IMR-90 (cell line): Measurements from ENCODE around the gene CNTN4. TPM values are rescaled to one million over a fixed set of nuclear protein-coding genes. Genes with fewer than 3 reads are reported as not detected.

Experiments used
- ATAC-seq: fragments of 200-7000 bp; cut with Tn5 transposase; 2 replicates; pipeline ENCODE4 v1.9.1; 2020; ENCODE audit warnings: low read depth, mild to moderate bottlenecking, moderate library complexity
- BruUV-seq: library from RNA; stranded (reverse); fragments of 400-500 nt; replicated peaks from 2 replicates; lab custom pipeline; 2021; lab: Mats Ljungman, UMichigan
- CTCF ChIA-PET: fragments of 300-600 bp; formaldehyde crosslinking; extraction: SDS; loops from one replicate; lab custom pipeline; 2021; ENCODE audit warnings: antibody characterized with exemption; lab: Yijun Ruan, JAX
- POLR2A ChIA-PET: fragments of 300-600 bp; sonication (Branson Sonifier 250); formaldehyde crosslinking; loops from one replicate; lab custom pipeline; 2022; ENCODE audit warnings: antibody characterized with exemption; ENCODE audit not compliant: unreplicated experiment; lab: Charles Lee
- DNase-seq: peaks from one replicate; pipeline ENCODE4 v3.0.0; 2013
- H2AFZ ChIP-seq: replicated peaks from 2 replicates; pipeline ENCODE3; 2013; ENCODE audit warnings: low read length, mild to moderate bottlenecking; ENCODE audit not compliant: poor library complexity
- H2AK5ac ChIP-seq: 2 replicates; pipeline ENCODE4 v1.6.1; 2013; ENCODE audit warnings: low read depth, low read length, inconsistent platforms
- H2AK9ac ChIP-seq: replicated peaks from 2 replicates; pipeline ENCODE3; 2013; ENCODE audit warnings: mild to moderate bottlenecking, low read depth, low read length, moderate library complexity; ENCODE audit not compliant: poor library complexity
- H2BK120ac ChIP-seq: 2 replicates; pipeline ENCODE4 v1.6.1; 2013; ENCODE audit warnings: low read depth, low read length, inconsistent platforms
- H2BK15ac ChIP-seq: 3 replicates; pipeline ENCODE4 v1.6.1; 2013; ENCODE audit warnings: low read depth, low read length, inconsistent platforms
- H2BK20ac ChIP-seq: 2 replicates; pipeline ENCODE4 v1.6.1; 2013; ENCODE audit warnings: low read depth, mild to moderate bottlenecking, inconsistent platforms, low read length, moderate library complexity
- H2BK5ac ChIP-seq: 2 replicates; pipeline ENCODE4 v1.6.1; 2013; ENCODE audit warnings: mild to moderate bottlenecking, low read depth, low read length, inconsistent platforms; ENCODE audit not compliant: poor library complexity, severe bottlenecking
- H3K14ac ChIP-seq: replicated peaks from 2 replicates; pipeline ENCODE4 v1.6.1; 2013; ENCODE audit warnings: low read depth, low read length, inconsistent platforms
- H3K18ac ChIP-seq: 2 replicates; pipeline ENCODE4 v1.6.1; 2013; ENCODE audit warnings: low read depth, low read length, control low read depth
- H3K23ac ChIP-seq: 2 replicates; pipeline ENCODE4 v1.6.1; 2013; ENCODE audit warnings: low read depth, low read length, inconsistent platforms
- H3K27ac ChIP-seq: 2 replicates; pipeline ENCODE4 v1.5.1; 2013; ENCODE audit warnings: mild to moderate bottlenecking, control low read depth, low read length; ENCODE audit not compliant: insufficient read depth
- H3K27me3 ChIP-seq: 2 replicates; pipeline ENCODE4 v1.6.1; 2013; ENCODE audit warnings: low read length; ENCODE audit not compliant: control insufficient read depth, insufficient read depth
- H3K36me3 ChIP-seq: 2 replicates; pipeline ENCODE4 v1.6.1; 2013; ENCODE audit warnings: low read length, mixed read lengths; ENCODE audit not compliant: control insufficient read depth, insufficient read depth
- H3K4ac ChIP-seq: 2 replicates; pipeline ENCODE4 v1.6.1; 2013; ENCODE audit warnings: low read depth, low read length, inconsistent platforms
- H3K4me1 ChIP-seq: 2 replicates; pipeline ENCODE4 v1.6.1; 2013; ENCODE audit warnings: low read length, mixed read lengths; ENCODE audit not compliant: control insufficient read depth, insufficient read depth
- H3K4me2 ChIP-seq: 2 replicates; pipeline ENCODE4 v1.6.1; 2013; ENCODE audit warnings: low read depth, mild to moderate bottlenecking, control low read depth, low read length, moderate library complexity
- H3K4me3 ChIP-seq: 2 replicates; pipeline ENCODE4 v1.5.1; 2013; ENCODE audit warnings: low read depth, mild to moderate bottlenecking, control low read depth, low read length, moderate library complexity; ENCODE audit not compliant: insufficient read depth
- H3K56ac ChIP-seq: 2 replicates; pipeline ENCODE4 v1.6.1; 2013; ENCODE audit warnings: low read length, inconsistent platforms; ENCODE audit not compliant: insufficient read depth; ENCODE audit errors: extremely low read depth
- H3K79me1 ChIP-seq, 2 experiments: 2 replicates each; pipeline ENCODE4 v1.6.1; 2013; ENCODE audit warnings: low read length in 2 of 2, inconsistent platforms in 1 of 2, low read depth in 1 of 2
- H3K9ac ChIP-seq: 2 replicates; pipeline ENCODE4 v1.6.1; 2013; ENCODE audit warnings: low read depth, low read length, control low read depth
- H3K9me1 ChIP-seq: 2 replicates; pipeline ENCODE4 v1.6.1; 2013; ENCODE audit warnings: low read length, inconsistent platforms; ENCODE audit not compliant: insufficient read depth
- H3K9me3 ChIP-seq: 2 replicates; pipeline ENCODE4 v1.6.1; 2013; ENCODE audit warnings: low read length; ENCODE audit not compliant: control insufficient read depth, insufficient read depth
- H4K20me1 ChIP-seq: 2 replicates; pipeline ENCODE4 v1.6.1; 2013; ENCODE audit warnings: low read length, inconsistent platforms; ENCODE audit not compliant: insufficient read depth
- H4K5ac ChIP-seq: 2 replicates; pipeline ENCODE4 v1.6.1; 2013; ENCODE audit warnings: mild to moderate bottlenecking, low read depth, low read length, control low read depth
- H4K8ac ChIP-seq, 2 experiments: 2 replicates each; pipeline ENCODE4 v1.6.1; 2013; ENCODE audit warnings: low read depth in 2 of 2, low read length in 2 of 2, control low read depth in 1 of 2, inconsistent platforms in 1 of 2
- H4K91ac ChIP-seq: 2 replicates; pipeline ENCODE4 v1.6.1; 2013; ENCODE audit warnings: low read depth, low read length, inconsistent platforms; ENCODE audit not compliant: insufficient read depth
- BHLHE40 ChIP-seq: fragments of 150-350 bp; IDR thresholded peaks from 2 replicates; pipeline ENCODE4 v1.6.1; 2016; ENCODE audit warnings: mild to moderate bottlenecking, low read depth, low read length
- CEBPB ChIP-seq: IDR thresholded peaks from 2 replicates; pipeline ENCODE4 v1.6.1; 2012; ENCODE audit warnings: low read depth, low read length, improper control_type of control experiment
- CHD1 ChIP-seq: IDR thresholded peaks from 2 replicates; pipeline ENCODE4 v1.6.1; 2012; ENCODE audit warnings: low read depth, low read length, improper control_type of control experiment
- FOS ChIP-seq: fragments of 150-350 bp; IDR thresholded peaks from 2 replicates; pipeline ENCODE4 v1.6.1; 2016; ENCODE audit warnings: low read depth, low read length
- MAFK ChIP-seq: IDR thresholded peaks from 2 replicates; pipeline ENCODE4 v1.6.1; 2012; ENCODE audit warnings: low read depth, low read length, improper control_type of control experiment
- MAZ ChIP-seq: IDR thresholded peaks from 2 replicates; pipeline ENCODE4 v1.6.1; 2012; ENCODE audit warnings: low read depth, mild to moderate bottlenecking, low read length, improper control_type of control experiment, moderate library complexity, borderline replicate concordance
- MXI1 ChIP-seq: IDR thresholded peaks from 2 replicates; pipeline ENCODE4 v1.6.1; 2012; ENCODE audit warnings: low read depth, mild to moderate bottlenecking, low read length, moderate library complexity, borderline replicate concordance
- NFE2L2 ChIP-seq: fragments of 150-350 bp; IDR thresholded peaks from 2 replicates; pipeline ENCODE4 v1.6.1; 2016; ENCODE audit warnings: low read depth, mild to moderate bottlenecking, low read length
- POLR2A ChIP-seq: IDR thresholded peaks from 2 replicates; pipeline ENCODE4 v1.6.1; 2012; ENCODE audit warnings: mild to moderate bottlenecking, low read depth, low read length
- RAD21 ChIP-seq: IDR thresholded peaks from 2 replicates; pipeline ENCODE4 v1.6.1; 2012; ENCODE audit warnings: low read length, improper control_type of control experiment
- RCOR1 ChIP-seq: IDR thresholded peaks from 2 replicates; pipeline ENCODE4 v1.6.1; 2012; ENCODE audit warnings: mild to moderate bottlenecking, low read length, improper control_type of control experiment; ENCODE audit not compliant: insufficient replicate concordance
- RFX5 ChIP-seq: IDR thresholded peaks from 2 replicates; pipeline ENCODE4 v1.8.0; 2012; ENCODE audit warnings: low read depth, mild to moderate bottlenecking, low read length, moderate library complexity
- SMC3 ChIP-seq: fragments of 150-350 bp; IDR thresholded peaks from 2 replicates; pipeline ENCODE4 v1.6.1; 2016; ENCODE audit warnings: low read depth, mild to moderate bottlenecking, antibody characterized with exemption, low read length, moderate library complexity
- WGBS, 2 experiments: methylation state at CpG; one replicate each; pipeline versions ENCODE4 v1.1.5 to v1.1.7; 2013; ENCODE audit warnings: missing lambda C conversion rate in 2 of 2; ENCODE audit not compliant: insufficient read length in 1 of 2; ENCODE audit errors: extremely low coverage in 2 of 2; 5-methylcytosine and 5-hydroxymethylcytosine counted together
- dilution Hi-C: fragments of 300-500 bp; cut with HindIII; formaldehyde crosslinking; loops from one replicate; pipeline ENCODE4 v1.14.3; 2018; ENCODE audit warnings: low sequenced_read_pairs; ENCODE audit not compliant: unreplicated experiment
- in situ Hi-C: fragments of 300-500 bp; cut with MboI; formaldehyde crosslinking; loops from 3 replicates; pipeline ENCODE4 v1.14.3; 2019; ENCODE audit warnings: low sequenced_read_pairs, inconsistent platforms, mixed read lengths
- intact Hi-C: fragments of 100-400 bp; cut with micrococcal nuclease; formaldehyde crosslinking; loops from 2 replicates; pipeline ENCODE4 v1.10.0; 2022
- polyA plus RNA-seq, 3 experiments: library from polyadenylated mRNA; depleted of rRNA; stranded (reverse); fragments of >200 nt; gene quantifications; 2 replicates each; pipeline ENCODE4 v1.2.3, GENCODE V29; 2012; ENCODE audit warnings: low replicate concordance in 1 of 3
- total RNA-seq: library from RNA; depleted of rRNA; stranded (reverse); fragments of >200 nt; gene quantifications from 2 replicates; pipeline ENCODE4 v1.2.3, GENCODE V29; 2012
- TF ChIP-seq, protein P1 (sequence below): conservative IDR thresholded peaks from 2 replicates; pipeline ENCODE4 v1.5.1; 2012; ENCODE audit warnings: mild to moderate bottlenecking, low read depth, low read length, improper control_type of control experiment
- TF ChIP-seq, protein P2 (sequence below): fragments of 150-350 bp; IDR thresholded peaks from 2 replicates; pipeline ENCODE4 v1.6.1; 2017; ENCODE audit warnings: mild to moderate bottlenecking, antibody characterized with exemption, low read length, low read depth
- TF ChIP-seq, protein P3 (sequence below): fragments of 150-350 bp; IDR thresholded peaks from 2 replicates; pipeline ENCODE4 v1.6.1; 2016; ENCODE audit warnings: low read depth, mild to moderate bottlenecking, low read length, moderate library complexity, borderline replicate concordance

The CNTN4 gene
- total and polyA plus RNA-seq, 2 of the 4 experiments (the other 2 are of a cell fraction) = under 0.01 TPM; not detected in 1

GRCh38 chr3:2976212-2976611 is 877.5 kb downstream of the CNTN4 start:
- POLR2A ChIA-PET = no interaction called here
- no peak overlapping the region for H2BK5ac ChIP-seq
- no peak for DNase-seq
- no peak overlapping the region for H2BK15ac ChIP-seq
- H3K18ac ChIP-seq = no peak overlapping the region
- no peaks in the 10 kb centered on the region for H4K20me1 ChIP-seq
- H3K4me1 ChIP-seq = no peaks in the 10 kb centered on the region
- H2AK5ac ChIP-seq = no peak overlapping the region
- no peak overlapping the region for H2AK9ac ChIP-seq
- no peak overlapping the region for H3K23ac ChIP-seq
- H3K4me3 ChIP-seq = no peak overlapping the region
- no peak overlapping the region for H3K9ac ChIP-seq
- H3K79me1 ChIP-seq = no peaks in the 10 kb centered on the region
- H3K4ac ChIP-seq = no peak overlapping the region
- H3K27ac ChIP-seq = no peak overlapping the region
- no peak overlapping the region for H3K14ac ChIP-seq
- intact Hi-C loops = no loop called here
- no peak overlapping the region for H2AFZ ChIP-seq
- no peak overlapping the region for H4K8ac ChIP-seq
- no peak overlapping the region for H4K5ac ChIP-seq
- WGBS, 2 experiments = no CpG with 5 or more reads among the region's 3 CpGs
- no peak for TF ChIP-seq RCOR1
- TF ChIP-seq NFE2L2 = no peak
- TF ChIP-seq, protein P1, sequence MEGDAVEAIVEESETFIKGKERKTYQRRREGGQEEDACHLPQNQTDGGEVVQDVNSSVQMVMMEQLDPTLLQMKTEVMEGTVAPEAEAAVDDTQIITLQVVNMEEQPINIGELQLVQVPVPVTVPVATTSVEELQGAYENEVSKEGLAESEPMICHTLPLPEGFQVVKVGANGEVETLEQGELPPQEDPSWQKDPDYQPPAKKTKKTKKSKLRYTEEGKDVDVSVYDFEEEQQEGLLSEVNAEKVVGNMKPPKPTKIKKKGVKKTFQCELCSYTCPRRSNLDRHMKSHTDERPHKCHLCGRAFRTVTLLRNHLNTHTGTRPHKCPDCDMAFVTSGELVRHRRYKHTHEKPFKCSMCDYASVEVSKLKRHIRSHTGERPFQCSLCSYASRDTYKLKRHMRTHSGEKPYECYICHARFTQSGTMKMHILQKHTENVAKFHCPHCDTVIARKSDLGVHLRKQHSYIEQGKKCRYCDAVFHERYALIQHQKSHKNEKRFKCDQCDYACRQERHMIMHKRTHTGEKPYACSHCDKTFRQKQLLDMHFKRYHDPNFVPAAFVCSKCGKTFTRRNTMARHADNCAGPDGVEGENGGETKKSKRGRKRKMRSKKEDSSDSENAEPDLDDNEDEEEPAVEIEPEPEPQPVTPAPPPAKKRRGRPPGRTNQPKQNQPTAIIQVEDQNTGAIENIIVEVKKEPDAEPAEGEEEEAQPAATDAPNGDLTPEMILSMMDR = no peak
- no peak for TF ChIP-seq RAD21
- TF ChIP-seq CEBPB = no peak
- no peak for TF ChIP-seq RFX5
- TF ChIP-seq CHD1 = no peak
- TF ChIP-seq, protein P2, sequence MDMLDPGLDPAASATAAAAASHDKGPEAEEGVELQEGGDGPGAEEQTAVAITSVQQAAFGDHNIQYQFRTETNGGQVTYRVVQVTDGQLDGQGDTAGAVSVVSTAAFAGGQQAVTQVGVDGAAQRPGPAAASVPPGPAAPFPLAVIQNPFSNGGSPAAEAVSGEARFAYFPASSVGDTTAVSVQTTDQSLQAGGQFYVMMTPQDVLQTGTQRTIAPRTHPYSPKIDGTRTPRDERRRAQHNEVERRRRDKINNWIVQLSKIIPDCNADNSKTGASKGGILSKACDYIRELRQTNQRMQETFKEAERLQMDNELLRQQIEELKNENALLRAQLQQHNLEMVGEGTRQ = no peak
- no peak for TF ChIP-seq MAZ
- no peak for TF ChIP-seq MAFK
- no peak for TF ChIP-seq SMC3
- no peak for TF ChIP-seq MXI1
- TF ChIP-seq FOS = no peak
- TF ChIP-seq BHLHE40 = no peak
- TF ChIP-seq POLR2A = no peak
- TF ChIP-seq, protein P3, sequence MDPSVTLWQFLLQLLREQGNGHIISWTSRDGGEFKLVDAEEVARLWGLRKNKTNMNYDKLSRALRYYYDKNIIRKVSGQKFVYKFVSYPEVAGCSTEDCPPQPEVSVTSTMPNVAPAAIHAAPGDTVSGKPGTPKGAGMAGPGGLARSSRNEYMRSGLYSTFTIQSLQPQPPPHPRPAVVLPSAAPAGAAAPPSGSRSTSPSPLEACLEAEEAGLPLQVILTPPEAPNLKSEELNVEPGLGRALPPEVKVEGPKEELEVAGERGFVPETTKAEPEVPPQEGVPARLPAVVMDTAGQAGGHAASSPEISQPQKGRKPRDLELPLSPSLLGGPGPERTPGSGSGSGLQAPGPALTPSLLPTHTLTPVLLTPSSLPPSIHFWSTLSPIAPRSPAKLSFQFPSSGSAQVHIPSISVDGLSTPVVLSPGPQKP = no peak
- H3K9me3 ChIP-seq = peaks cover 7% of the 10 kb centered on the region; the same call in 1 of the 2 replicates
- no peak overlapping the region for H3K4me2 ChIP-seq
- no peak overlapping the region for H2BK20ac ChIP-seq
- H3K56ac ChIP-seq = no peak overlapping the region
- no peak for ATAC-seq
- dilution Hi-C loops = no loop called here
- H4K91ac ChIP-seq = no peak overlapping the region
- no peaks in the 10 kb centered on the region for H3K9me1 ChIP-seq
- no peaks in the 10 kb centered on the region for H3K27me3 ChIP-seq
- no TSS peak for BruUV-seq
- in situ Hi-C loops = no loop called here
- CTCF ChIA-PET = interaction anchor here (0.6 kb wide), 1 partner anchor 1445 kb away, joined by 3 read pairs; no protein-coding TSS in a partner anchor
- no peak overlapping the region for H2BK120ac ChIP-seq
- no peaks in the 10 kb centered on the region for H3K36me3 ChIP-seq
